ENCODE measurements around the gene FNDC3B. TPM values are rescaled to one million over a fixed set of nuclear protein-coding genes. Genes with fewer than 3 reads are reported as not detected.

The FNDC3B gene
- total RNA-seq, 1 donor from 2014 or later: 38.1 TPM

DNA sequence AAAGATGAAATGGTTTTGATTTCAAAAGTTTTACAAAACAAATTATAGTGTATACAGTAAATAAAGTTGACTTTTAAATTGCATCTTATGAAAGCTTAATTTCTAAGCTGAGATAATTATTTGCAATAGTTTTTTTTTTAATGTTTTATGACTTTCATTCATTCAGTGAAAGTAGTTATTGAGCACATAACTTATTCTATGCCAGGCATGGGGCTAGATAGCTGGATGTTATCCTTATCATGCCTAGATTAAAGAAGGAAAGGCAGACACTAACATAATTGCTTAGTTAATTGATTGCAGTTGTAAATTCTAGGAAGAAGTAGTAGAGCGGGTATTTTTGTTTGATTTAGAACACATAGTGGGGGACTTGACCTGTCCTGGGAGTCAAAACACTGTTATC, 92.4 kb downstream of the FNDC3B start:
- intact Hi-C loops (cut with micrococcal nuclease): loop anchor here (1.0 to 10.0 kb wide), 4 partner anchors 8 to 463 kb away; no protein-coding TSS in a partner anchor

- intact Hi-C loops (cut with micrococcal nuclease): loop anchor here (2.0 to 10.0 kb wide), 3 partner anchors 37 to 463 kb away; no protein-coding TSS in a partner anchor
Measured at GRCh38 chr3:172132159-172132586, 92.8 kb downstream of the FNDC3B start.

DNA sequence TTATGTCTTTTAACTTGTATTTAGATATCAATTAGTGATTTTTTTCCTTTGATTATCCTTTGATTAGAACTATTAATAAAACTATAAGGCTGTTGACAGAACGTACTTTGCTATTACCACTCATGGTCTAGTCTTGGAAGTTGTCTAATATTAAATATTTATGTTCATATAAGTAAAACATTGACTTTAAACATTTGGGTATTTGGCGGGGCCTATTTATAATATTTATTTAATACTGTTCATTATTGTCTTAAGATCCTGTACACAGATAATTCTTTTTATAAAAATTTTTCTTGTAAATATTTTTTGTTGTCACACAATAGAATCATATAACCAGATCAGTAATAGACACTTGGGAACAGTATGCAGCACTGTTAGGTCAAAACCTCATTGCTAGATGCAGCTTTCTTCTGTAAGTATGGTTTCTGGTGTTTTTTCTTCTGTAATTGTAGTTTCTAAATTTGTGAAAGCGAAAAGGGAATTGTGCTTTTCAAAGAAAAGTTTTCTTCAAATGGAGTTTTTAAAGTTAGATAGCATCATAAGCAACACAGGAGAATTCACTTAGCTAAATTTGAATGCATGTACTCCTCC, 93.4 kb downstream of the FNDC3B start:
- intact Hi-C loops (cut with micrococcal nuclease): loop anchor here (2.0 to 10.0 kb wide), 3 partner anchors 38 to 462 kb away; no protein-coding TSS in a partner anchor

DNA sequence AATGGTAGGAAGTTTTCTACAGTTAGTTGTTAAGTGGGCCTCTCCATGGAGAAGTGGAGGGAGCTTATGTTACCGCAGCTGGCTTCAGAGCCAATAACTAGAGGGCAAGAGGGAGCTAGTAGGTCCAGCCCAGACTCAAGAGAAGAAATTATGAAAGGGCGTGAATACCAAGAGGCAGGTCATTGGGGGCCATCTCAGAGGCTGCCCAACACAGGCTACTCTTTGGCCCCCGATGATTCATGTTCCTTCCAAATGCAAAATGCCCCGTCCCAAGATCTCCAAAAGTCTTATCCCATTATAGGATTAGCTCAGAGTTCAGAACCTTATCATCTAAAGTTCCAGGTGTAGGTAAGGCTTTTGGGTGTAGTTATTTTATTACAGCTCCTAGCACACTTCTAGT, 94.5 kb downstream of the FNDC3B start:
- intact Hi-C loops (cut with micrococcal nuclease): loop anchor here (2.0 to 10.0 kb wide), 3 partner anchors 39 to 461 kb away; no protein-coding TSS in a partner anchor

DNA sequence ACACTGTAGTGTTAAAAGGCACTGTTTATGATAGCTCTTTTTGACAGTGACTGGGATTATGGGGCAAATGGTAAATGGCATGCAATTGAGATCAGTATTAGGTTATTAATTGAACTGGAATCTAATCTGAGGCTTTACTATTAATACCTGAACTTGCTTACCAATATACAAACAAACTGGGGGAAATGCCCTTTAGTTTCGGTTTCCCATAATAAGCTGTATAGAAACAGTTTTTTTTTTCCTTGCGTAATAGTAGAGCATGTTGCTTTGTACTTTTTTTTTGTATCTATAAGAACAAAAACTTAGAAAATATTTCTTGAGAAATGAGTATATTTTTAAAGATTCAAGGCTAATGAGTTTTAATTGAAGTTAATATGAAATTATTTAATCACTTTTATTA, 95.0 kb downstream of the FNDC3B start:
- intact Hi-C loops (cut with micrococcal nuclease): loop anchor here (10.0 kb wide), 2 partner anchors 380 to 460 kb away; no protein-coding TSS in a partner anchor

GRCh38 chr3:172135185-172135584, 95.8 kb downstream of the FNDC3B start:
- intact Hi-C loops (cut with micrococcal nuclease): loop anchor here (10.0 kb wide), 2 partner anchors 380 to 460 kb away; no protein-coding TSS in a partner anchor

DNA sequence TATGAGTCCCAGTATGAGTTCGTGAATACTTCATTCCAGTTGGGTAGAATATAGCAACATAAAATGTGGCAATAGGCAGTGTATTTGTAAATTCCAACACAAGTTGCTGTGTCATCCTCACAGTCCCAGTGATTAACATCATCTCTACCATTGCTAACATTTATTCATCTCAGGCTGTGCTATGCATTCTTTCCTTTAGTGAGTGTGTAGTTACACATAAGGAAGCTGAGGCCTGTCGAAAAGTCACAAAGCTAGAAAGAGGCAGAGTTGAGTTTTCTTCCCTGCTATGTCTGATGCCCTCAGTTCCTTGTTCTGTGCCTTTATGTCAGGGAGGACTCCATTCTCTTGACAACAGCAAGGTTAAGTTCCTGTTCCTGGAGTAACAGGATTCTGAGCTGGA, 96.4 kb downstream of the FNDC3B start:
- intact Hi-C loops (cut with micrococcal nuclease): loop anchor here (10.0 kb wide), 2 partner anchors 379 to 459 kb away; no protein-coding TSS in a partner anchor

DNA sequence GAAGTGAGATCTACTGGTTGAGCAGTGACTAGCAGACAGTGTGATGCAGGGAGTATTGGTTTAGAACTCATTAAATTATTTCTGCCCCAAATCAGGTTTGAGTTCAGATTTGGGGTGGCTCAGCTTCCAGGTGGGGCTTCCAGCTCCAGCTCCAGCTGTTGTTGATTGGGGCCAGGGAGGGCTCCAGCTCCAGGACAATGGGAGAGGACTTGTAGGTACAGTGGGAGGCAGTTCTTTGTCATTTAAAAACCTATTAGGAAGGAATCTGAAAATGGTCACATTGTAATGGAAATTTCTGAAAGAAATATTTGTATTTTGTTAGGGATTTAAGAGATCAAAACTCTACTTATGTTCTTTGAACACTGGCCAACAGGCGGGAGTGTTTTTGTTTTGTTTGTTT, 97.0 kb downstream of the FNDC3B start:
- intact Hi-C loops (cut with micrococcal nuclease): loop anchor here (10.0 kb wide), 2 partner anchors 378 to 458 kb away; no protein-coding TSS in a partner anchor

DNA sequence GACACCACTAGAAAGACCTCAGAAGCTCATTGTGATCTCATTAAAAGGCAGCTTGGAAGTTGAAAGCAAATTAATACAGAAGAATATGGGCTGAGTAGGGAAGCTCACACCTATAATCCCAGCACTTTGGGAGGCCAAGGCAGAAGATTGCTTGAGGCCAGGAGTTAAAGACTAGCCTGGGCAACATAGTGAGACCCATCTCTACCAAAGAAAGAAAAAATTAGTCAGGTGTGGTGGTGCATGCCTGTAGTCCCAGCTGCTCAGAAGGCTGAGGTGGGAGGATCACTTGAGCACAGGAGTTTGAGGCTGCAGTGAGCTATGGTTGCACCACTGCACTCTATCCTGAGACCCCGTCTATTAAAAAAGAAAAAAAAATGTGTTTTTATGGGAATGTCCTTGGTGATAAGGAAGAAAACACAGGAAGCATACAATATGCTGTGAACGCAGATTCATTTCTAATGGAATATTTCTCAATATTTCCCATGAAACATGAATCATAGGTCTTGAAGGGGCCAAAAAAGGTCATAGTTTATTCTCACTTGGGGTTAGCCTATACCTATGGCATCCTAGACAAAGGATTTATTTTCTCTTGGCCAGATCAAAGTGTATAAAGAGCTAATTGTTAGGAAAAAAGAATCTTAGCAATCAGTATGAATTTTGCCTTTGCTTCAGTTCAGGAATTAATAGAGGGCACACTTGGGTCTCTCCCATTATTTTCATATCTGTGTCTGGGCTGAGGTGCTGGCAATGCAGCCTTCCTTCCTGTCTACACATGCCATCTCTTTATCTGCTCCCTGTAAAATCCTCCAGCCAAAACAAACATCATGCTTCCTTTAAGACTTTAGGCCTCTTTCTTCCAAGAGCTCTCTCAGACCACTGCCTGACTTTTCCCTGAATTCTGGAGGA, 98.2 kb downstream of the FNDC3B start:
- intact Hi-C loops (cut with micrococcal nuclease): loop anchor here (10.0 kb wide), 2 partner anchors 377 to 457 kb away; no protein-coding TSS in a partner anchor

DNA sequence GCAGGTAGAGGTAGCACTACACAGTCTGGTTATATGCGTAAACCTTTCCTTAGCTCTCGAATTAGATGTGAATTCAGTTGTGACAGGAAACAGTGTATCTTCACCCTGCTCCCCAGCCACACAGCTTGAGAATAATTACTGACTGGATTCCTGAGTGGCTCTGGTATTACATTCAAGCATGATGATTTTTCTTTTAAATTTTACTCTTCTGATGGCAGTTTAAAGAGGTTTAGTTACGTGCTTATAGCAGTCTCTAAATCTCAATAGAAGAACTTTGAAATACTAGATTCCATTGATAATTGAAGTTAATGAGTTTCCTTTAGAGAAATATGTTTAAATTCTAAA, 98.8 kb downstream of the FNDC3B start:
- intact Hi-C loops (cut with micrococcal nuclease): loop anchor here (10.0 kb wide), 2 partner anchors 377 to 457 kb away; no protein-coding TSS in a partner anchor

GRCh38 chr3:172138792-172139507, 99.6 kb downstream of the FNDC3B start:
- intact Hi-C loops (cut with micrococcal nuclease): loop anchor here (1.0 to 10.0 kb wide), 3 partner anchors 8 to 456 kb away; no protein-coding TSS in a partner anchor

DNA sequence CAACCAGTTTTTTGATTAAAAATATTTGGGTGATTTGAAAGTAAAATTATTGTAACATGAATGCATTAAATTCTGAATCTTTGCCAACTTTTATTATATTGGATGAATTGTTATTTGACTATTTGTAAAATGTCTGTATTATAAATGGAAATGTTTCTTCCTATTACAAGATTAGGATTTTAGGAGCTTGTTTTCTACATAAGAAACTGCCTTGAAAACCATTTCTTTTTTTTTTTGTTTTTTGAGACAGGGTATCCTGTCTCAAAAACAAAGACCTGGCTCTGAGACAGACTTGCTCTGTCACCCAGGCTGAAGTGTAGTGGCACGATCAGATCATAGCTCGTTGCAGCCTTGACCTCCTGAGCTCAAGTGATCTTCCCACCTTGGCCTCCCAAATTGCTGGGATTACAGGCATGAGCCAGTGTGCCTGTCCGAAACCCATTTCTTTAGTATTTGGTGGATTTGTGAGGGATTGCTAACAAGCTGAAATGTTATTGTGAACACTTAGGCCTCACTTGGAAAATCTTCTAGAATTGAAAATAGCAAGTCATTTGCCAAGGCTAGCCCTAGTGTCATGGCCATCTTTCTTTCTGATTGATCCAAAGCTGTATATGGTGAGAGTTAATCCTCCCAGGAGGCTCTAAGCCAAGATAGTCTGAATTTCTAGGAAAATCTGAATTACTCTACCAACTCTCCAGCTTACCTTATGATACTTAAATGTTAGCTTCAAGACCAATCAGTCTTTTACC, 100.3 kb downstream of the FNDC3B start:
- intact Hi-C loops (cut with micrococcal nuclease): loop anchor here (1.0 to 10.0 kb wide), 3 partner anchors 8 to 455 kb away; no protein-coding TSS in a partner anchor

GRCh38 chr3:172140499-172141391, 101.4 kb downstream of the FNDC3B start:
- intact Hi-C loops (cut with micrococcal nuclease): no loop called here

DNA sequence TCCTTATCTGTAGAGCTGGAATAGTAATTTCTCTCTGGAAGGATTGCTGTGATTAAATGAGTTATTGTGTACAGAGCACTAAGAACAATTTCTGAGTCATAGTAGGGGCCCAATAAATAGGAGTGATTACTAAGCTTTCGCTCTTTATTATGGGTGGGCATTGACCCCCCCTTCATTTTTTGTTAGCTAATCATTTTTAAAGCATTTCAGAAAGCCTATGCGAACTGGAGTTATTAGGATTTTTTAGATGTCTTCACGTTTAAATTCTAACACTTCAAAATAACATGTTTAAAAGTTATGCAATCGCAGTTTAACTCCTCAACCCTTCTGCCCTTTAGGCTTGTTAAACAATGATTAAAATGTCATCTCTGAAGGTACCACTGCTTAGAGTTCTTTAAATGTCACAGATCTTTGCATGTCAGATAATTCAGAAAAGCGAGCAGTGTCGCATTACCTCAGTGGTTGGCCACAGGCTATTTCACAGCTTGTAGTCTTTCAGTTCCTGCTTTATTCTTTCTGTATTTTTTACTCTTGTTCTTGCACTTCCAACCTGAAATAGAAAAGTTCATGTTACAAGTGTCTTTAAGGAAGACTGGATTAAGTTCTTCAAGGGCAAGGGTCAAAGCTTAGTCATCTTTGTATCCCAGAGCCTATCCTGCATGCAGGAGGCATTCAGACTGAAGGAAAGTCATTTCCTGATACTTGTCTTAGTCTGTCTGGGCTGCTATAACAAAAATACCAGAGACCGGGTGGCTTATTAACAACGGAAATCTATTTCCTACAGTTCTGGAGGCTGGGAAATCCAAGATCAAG, 102.9 kb downstream of the FNDC3B start:
- intact Hi-C loops (cut with micrococcal nuclease): no loop called here

DNA sequence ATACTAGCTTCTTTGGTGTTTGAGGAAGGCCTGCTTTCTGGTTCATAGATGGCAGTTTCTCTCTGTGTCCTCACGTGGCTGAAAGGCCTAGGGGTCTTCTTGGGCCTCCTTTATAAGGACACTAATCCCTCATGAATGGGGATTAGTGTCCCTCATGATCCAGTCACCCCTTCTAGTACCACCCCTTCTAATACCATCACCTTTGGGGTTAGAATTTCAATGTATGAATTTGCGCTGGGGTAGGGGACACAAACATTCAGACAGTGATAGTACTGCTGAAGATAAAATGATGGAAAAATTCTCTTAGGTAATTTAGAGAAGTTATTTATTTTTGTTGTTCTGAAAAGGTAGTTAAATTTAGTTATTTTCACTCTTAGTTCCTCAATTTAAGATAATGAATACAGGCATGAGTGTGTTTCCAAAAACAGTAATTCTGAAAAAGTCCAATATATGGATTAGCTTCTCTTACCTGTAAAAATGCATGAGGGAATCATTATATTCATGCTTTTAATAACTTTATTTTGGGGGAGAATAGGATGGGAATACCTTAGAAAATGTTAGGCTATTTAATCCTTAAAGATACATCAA, 103.6 kb downstream of the FNDC3B start:
- intact Hi-C loops (cut with micrococcal nuclease): no loop called here

- intact Hi-C loops (cut with micrococcal nuclease): no loop called here
Measured at GRCh38 chr3:172143739-172144497, 104.5 kb downstream of the FNDC3B start.

DNA sequence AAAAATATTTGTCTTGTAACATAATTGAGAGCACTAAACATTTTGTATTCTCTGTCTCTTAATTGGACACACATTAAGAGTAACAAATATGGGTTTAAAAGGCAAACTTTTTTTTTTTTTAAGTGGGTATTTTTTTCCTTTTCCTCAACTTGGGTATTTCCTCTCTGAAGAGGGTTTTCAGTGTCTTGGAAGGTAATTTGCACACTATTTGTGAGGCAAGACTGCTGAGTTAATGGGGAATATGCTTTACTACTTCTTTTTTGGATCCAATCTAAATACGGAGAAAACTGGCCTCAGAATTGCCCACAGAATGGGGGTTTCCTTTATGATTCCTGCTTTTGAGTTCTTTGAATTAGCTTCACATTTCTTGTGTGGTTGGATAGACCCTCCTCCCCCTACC, 105.2 kb downstream of the FNDC3B start:
- intact Hi-C loops (cut with micrococcal nuclease): no loop called here
